VCaP (cell line): ENCODE results near the gene RSPO1.

Experiments used
- H3K27ac ChIP-seq: fragments of 450-650 bp; 2 replicates; pipeline ENCODE4 v1.5.1; 2017
- TF ChIP-seq, protein P1 (sequence below): fragments of 450-650 bp; conservative IDR thresholded peaks from 2 replicates; pipeline ENCODE4 v1.5.1; 2017; ENCODE audit warnings: mild to moderate bottlenecking, moderate library complexity

RSPO1 gene

DNA sequence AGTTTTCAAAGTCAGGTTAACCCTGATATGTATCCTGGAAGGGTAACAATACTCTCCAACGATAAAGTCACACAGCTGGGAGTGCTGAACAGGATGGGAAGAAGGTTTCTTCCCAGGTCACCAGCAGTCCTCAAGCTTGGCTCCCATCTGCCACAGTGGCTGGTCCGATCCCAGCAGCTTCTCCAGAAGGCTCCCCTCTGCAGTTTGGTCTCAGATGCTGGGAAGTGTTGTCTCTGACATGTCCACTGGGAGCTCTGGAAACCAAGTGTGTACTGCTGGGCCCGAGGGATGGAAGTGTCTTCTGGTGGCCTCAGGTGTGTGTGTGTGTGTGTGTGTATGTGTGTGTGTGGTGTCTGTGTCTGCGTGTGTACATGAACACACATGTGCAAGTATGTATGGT, 22.5 kb downstream of the RSPO1 start:
- TF ChIP-seq, protein P1, sequence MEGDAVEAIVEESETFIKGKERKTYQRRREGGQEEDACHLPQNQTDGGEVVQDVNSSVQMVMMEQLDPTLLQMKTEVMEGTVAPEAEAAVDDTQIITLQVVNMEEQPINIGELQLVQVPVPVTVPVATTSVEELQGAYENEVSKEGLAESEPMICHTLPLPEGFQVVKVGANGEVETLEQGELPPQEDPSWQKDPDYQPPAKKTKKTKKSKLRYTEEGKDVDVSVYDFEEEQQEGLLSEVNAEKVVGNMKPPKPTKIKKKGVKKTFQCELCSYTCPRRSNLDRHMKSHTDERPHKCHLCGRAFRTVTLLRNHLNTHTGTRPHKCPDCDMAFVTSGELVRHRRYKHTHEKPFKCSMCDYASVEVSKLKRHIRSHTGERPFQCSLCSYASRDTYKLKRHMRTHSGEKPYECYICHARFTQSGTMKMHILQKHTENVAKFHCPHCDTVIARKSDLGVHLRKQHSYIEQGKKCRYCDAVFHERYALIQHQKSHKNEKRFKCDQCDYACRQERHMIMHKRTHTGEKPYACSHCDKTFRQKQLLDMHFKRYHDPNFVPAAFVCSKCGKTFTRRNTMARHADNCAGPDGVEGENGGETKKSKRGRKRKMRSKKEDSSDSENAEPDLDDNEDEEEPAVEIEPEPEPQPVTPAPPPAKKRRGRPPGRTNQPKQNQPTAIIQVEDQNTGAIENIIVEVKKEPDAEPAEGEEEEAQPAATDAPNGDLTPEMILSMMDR = no peak

DNA sequence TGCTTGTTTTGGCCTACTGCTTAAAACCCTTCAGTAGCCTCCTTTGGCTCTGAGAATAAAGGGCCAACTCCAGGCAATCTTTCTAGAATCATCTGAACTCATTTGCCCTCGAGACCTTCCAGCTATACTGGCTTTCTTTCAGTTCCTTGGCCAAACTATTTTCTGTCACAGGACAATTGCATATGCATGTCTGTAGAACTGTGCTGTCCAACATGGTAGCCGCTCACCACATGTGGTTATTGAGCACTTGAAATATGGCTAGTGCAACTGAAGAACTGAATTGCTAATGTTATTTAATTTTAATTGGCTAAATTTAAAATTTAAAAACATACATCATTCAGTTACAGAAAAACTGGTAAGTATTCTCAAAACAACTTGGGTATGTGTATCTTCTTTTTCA, 24.7 kb downstream of the RSPO1 start:
- no peak overlapping the region for H3K27ac ChIP-seq
- TF ChIP-seq, protein P1 = no peak

More for the DNA sequence above, 22.5 kb downstream of the RSPO1 start:
- H3K27ac ChIP-seq = no peak overlapping the region

DNA sequence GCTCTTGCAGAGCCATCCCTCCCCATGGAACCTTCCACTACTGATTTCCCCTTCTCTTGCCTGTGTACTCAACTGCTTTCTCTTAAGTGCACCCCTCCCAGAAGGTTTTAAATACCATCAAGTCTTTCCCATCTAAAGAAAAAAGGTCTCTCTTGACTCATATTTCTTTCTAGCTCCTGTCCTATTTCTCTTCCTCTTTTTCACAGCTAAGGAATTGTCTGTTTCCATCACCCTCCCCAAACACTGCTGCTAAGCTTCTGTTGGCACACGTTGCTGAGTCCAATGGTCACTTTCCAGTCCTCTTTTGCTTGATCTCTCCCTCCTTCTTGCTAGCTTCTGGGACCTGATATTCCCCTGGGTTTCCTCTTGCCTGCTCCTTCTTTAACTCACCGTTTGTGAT, 25.7 kb downstream of the RSPO1 start:
- no peak overlapping the region for H3K27ac ChIP-seq
- TF ChIP-seq, protein P1 = no peak

DNA sequence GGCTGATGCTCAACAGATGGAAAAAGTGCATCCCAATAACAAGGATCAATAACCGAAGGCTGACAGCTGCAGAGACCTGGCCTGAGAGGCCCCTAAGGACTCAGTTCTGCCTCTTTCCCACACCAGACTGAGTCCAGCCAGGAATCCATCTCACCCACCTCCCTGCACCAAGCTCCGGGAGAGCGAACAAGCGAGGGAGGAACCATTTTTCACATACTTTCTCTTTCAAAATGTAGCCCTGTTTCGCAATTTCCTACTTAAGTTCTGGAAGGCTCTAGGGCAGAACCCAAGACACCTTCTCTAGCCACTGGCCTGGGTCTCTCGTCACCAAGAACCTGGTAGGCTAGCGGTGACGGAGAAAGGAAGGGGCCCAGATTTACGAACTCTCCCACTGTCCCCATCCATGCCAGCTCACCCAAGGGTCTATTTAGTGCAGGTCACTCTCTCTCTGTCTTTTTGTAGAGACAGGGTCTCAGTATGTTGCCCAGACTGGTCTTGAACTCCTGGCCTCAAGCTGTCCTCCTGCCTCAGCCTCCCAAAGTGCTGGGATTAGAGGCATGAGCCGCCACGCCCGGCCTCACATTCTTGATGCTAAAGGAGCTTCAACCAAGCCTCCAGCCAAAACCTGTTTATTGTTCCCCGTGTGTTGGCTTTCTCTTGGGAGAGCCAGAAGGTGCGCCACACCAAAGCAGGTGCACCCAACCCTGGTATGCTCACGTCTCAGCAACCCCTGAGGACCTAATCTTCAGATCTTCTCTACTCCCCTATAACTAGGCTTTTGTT, 28.0 kb downstream of the RSPO1 start:
- TF ChIP-seq, protein P1 = no peak

DNA sequence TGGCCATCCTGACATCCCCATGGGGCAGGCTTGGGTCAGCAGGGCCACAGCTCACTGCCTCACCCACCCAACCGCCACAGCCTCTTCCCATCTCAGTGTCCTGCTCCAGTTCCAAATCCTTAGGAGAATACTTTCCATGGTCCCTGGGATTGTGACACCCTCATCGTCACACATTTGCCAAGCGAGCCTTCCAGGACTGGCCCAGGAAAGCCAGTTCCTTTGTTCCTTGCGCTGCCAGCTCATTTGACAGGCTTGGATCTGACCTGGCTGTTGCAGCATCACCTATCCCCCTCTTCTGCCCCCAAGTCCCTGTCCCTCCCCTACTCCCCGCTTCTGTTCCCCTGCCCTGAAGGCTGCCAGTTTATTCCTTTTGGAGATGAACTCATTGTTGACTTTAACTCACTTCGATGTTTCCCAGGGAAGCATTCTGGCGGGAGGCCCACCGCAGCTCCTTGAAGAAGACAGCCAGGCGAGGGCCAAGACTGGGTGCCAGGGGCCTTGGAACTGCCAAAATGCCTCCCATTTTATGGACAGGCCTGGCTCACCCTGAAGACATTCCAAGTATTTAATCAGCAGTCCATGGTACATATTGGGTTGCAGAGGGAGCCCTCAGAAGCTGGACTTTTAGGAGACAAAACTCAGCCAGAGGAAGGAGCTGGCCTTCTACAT, 28.8 kb downstream of the RSPO1 start:
- TF ChIP-seq, protein P1 = no peak
- H3K27ac ChIP-seq = no peak overlapping the region

More for the DNA sequence above, 28.0 kb downstream of the RSPO1 start:
- H3K27ac ChIP-seq = no peak overlapping the region

DNA sequence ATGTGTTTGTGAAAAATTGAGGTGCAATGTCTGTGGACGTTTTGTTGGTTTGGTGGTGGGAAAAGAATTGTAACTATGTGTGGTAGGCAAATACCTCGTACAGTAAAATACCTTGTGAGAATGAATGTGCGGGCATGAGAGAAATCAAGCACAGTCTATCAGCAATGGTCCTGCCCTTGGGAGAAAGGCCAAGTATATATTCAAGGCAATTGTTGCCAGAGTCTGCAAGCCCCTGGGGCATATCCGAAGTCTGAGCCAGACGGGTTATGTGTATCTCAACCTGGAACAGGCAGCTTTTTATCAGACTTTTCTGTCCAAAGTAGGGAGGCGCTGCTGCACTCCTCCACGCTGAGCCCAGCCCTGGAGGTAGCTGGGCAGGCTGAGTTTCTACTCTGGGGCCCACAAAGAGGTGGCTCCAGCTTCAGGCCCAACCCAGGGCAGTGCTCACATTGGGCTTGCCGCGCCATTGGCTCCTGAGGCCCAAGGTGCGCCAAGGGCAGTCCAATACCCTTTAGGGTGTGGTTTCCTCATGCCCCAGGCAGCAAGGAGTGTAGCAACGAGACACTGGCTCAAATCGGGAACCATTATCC, 29.5 kb downstream of the RSPO1 start:
- H3K27ac ChIP-seq = no peak overlapping the region
- TF ChIP-seq, protein P1 = no peak
